Activated CD8-positive, alpha-beta memory T cell treated with anti-CD3 and anti-CD28 coated beads for 36 hours (primary cell): ENCODE data around the gene GPR108. TPM values are rescaled to one million over a fixed set of nuclear protein-coding genes. Genes with fewer than 3 reads are reported as not detected.
"Not testable (repeated sequence)": the region's sequence is repeated elsewhere in the genome, so short reads cannot be mapped to it uniquely, and the experiment has no call there.

ENCODE experiments used
- CTCF ChIA-PET: fragments of 350-600 bp; sonication (Branson Sonifier 250); formaldehyde crosslinking; loops from one replicate; lab custom pipeline; 2021; ENCODE audit warnings: antibody characterized with exemption; lab: Charles Lee
- POLR2A ChIA-PET: fragments of 350-600 bp; sonication (Branson Sonifier 250); formaldehyde crosslinking; loops from one replicate; lab custom pipeline; 2021; ENCODE audit warnings: antibody characterized with exemption; lab: Charles Lee
- total RNA-seq, 2 experiments: library from RNA; stranded (reverse); gene quantifications; one replicate each; pipeline ENCODE4 v1.2.3, GENCODE V29; 2021

The GPR108 gene
- total RNA-seq, 2 experiments from 2014 or later: 63.2 to 74.7 TPM

DNA sequence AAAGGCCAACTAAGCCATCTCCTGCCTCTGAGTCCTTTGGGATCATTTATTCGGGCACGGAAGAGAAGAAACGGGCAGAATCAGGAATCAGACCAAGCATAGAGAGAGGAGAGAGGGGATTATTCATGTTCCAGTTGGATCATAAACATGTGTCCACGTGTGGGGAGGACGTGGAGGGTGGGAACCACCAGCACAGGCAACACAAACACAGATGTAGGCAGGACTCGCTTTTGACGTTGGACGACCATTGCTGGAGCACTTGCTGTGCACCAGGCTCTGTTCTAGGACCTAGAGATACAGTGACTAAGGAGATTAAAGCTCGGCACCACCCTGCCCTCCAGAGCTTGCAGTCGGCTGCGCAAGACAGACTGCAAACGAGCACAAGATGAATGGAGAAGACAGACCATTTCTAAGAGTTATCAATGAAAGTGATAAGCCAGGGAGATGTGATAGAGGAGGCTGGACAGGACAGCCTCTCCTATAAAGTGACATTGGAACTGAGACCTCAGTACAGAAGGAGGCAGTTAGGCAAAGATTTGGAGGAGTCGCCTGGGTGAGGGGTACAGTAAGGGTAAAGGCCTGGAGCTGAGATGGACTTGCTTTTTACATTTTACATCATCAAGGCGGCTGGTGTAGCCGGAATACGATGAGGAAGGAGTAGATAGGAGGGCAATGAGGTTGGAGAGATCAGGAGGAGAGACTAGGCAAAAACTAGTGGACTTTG is 29.1 kb upstream of the GPR108 start:
- POLR2A ChIA-PET: interaction anchor here (0.6 kb wide), 1 partner anchor 854 kb away, joined by 3 read pairs; no protein-coding TSS in a partner anchor
- CTCF ChIA-PET: interaction anchor here (0.8 kb wide), 1 partner anchor 250 kb away, joined by 3 read pairs; no protein-coding TSS in a partner anchor

DNA sequence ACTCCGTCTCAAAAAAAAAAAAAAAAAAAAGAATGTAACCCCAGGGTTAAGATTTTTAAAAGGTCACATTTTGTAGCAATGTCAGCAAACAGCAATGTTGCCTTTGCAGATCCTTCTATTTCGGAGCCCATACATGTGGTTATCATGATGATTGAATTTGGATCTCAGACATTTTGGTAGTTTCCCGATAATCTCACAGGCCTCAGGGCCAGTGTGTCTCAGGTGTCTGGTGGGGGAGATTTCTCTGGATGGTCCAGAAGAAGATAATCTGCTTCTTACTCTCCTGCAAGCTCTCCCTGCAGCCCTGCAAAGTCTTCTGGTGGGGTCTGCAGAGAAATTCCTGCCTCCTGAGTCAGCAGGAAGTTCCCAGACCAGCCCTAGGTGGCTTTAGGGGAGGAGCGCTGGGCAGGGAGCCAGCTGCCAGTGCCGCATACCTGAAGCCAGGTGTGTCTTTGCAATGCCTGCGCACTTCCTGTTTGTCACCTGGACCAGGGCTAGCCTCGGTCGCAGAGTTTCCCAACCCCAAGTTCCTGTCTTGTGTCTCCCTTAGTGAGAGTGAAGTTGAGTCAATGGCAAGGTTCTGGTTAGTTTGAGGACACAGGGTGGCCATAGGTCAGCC is 28.5 kb upstream of the GPR108 start:
- ChIA-PET POLR2A (interaction anchor here (1.2 kb wide), 1 partner anchor 8 kb away, joined by 3 read pairs; no protein-coding TSS in a partner anchor), CTCF (no interaction called here)

- CTCF ChIA-PET: not testable (repeated sequence)
- POLR2A ChIA-PET: interaction anchor here (0.6 kb wide), 1 partner anchor 16 kb away, joined by 4 read pairs; no protein-coding TSS in a partner anchor
These were observed 24.9 kb upstream of the GPR108 start for GRCh38 chr19:6762253-6762797.

DNA sequence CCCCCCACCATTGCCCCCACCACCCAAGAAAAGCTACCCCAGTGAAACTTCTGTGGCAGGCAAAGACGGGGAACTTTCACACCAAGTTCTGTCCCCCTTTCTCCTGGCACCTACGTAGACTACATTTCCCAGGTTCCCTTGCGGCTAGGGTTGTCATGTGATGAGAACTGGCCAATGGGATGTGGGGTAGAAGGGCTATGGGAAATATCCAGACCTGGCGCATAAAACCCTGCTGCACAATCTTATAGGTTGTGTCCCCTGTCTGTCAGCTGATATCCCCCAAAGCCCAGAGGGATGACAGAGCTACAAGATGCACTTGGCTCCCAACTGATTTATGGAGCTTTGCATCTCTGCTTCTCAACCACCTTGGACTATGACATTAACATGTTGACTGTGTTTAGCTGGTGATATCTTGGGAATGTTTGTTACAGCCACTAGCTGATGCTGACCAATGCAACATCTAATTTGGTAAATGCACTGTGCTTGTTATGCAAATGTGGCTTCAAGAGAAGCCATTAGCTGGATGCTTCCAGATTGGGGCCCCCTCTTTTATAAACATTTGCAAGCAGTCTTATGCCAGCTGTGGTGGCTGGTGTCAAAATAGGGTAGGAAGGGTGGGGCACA is 23.8 kb upstream of the GPR108 start:
- ChIA-PET CTCF (interaction anchor here (1.4 kb wide), 1 partner anchor 53 kb away, joined by 3 read pairs; no protein-coding TSS in a partner anchor), POLR2A (no interaction called here)

DNA sequence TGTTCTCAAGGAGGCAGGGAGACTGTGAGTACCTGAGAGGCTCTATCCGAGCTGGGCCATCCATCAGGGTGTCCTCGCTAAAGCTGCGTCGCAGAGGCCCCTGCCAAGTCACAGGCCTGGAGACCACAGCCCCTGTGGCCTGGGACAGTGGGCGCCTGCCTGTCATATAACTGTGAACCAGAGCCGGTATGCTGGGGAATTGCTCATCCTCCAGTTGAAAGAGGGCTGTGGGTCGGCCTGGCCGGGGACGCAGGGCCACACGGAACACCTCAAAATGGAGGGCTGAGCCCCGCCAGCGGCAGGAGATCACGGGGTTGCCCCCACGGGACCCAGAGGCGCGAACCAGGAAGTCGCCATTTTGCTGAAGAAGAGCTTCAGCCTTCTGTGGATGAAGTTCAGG is 23.2 kb upstream of the GPR108 start:
- ChIA-PET CTCF (interaction anchor here (1.4 kb wide), 1 partner anchor 53 kb away, joined by 3 read pairs; no protein-coding TSS in a partner anchor), POLR2A (no interaction called here)

DNA sequence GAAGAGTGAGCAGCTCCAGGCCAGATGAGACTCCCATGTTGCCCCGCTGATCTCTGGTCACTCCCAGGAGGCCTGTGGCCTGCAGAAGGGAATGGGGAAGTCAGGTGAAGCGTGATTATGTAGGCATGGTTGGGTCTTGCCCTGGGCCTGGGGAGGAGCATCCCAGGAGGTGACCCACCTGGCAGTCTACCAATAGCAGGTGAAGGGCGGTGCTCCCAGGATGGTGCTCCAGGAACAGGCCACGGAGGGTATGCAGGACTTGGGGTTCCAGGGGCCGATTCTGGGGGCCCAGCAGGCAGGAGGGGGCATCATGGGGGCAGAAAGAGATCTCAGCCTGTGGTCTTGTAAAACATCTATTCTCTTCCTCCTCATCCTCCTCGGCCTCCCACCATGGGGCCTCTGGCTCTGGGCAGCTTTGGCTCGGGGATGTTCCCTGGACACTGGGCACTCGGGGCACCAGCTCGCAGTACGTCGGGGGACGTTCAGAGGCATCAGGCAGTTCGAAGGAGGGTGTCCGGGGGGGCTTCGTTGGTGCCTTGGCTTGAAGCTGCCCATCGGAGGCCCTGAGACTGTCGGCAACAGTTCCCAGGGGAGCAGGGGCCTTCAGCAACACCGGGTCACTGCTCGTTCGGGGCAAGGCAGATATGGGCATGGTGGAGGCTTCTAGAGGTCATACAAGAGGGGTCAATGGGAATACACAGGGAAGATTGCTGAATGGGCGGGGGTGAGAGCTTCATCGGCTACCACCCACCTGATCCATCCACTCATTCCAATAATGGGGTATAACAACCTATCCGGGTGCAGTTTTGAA is 17.5 kb upstream of the GPR108 start:
- ChIA-PET CTCF (no interaction called here), POLR2A (no interaction called here)

DNA sequence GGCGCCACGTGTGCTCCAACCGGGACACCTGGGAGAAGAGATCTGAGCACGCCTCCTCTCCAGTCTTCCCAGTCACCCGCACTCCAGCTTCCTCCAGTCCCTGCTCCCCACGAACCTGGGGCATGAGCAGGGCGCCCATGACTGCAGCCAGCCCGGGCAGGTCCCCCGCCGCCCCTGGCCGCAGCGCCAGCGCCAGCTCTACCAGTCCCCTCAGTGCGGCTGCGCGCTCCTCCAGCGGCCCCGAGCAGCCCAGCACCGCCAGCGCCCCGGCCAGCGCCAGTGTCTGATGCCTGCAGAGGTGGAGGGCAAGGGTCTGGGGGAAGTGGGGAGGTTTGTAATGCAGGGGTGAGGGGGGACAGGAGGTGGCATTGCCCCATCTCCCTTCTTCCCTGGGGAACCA is 16.8 kb upstream of the GPR108 start:
- POLR2A ChIA-PET: no interaction called here
- CTCF ChIA-PET: interaction anchor here (1.4 to 1.8 kb wide), 2 partner anchors 19 to 105 kb away, joined by 4 to 5 read pairs; partner anchors contain the start of gene VAV1

GRCh38 chr19:6753178-6754031 is 16.0 kb upstream of the GPR108 start:
- ChIA-PET CTCF (interaction anchor here (0.6 to 1.8 kb wide), 4 partner anchors 19 to 392 kb away, joined by 3 to 8 read pairs (median 4); partner anchors contain the start of genes CLPP and VAV1), POLR2A (interaction anchor here (0.5 kb wide), 1 partner anchor 10 kb away, joined by 4 read pairs; no protein-coding TSS in a partner anchor)

- ChIA-PET CTCF (interaction anchor here (0.5 to 1.8 kb wide), 6 partner anchors 20 to 391 kb away, joined by 3 to 8 read pairs (median 4); partner anchors contain the start of genes CLPP and VAV1), POLR2A (no interaction called here)
These were observed 15.1 kb upstream of the GPR108 start for GRCh38 chr19:6752256-6753177.

DNA sequence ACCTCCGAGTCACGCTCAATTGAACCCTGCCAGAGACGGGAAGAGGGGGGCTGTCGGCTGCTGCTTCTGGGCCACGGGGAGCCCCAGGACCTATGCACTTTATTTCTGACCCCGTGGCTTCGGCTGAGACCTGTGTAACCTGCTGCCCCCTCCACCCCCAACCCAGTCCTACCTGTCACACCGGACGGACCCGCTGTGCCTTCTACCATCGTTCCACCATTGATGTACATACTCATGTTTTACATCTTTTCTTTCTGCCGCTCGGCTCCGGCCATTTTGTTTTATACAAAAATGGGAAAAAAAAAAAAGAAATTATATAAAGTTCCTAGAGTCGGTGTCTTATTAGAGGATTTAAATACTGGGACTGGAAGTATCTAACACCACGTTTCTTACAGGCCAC is 13.8 kb upstream of the GPR108 start:
- CTCF ChIA-PET: no interaction called here
- POLR2A ChIA-PET: no interaction called here

- CTCF ChIA-PET: no interaction called here
These were observed 12.7 kb upstream of the GPR108 start for GRCh38 chr19:6750062-6750461.

DNA sequence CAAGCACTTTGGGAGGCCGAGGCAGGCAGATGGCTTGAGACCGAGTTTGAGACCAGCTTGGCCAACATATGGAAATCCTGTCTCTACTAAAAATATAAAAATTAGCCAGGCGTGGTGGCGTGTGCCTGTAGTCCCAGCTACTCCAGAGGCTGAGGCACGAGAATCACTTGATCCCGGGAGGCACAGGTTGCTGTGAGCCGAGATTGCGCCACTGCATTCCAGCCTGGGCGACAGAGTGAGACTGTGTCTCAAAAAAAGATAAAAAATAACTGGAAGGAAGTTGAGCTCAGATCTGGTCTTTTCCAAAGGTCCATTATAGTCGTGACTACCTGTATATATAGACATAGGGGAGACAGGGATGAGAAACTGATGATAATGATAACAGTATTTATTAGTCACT is 11.2 kb upstream of the GPR108 start:
- POLR2A ChIA-PET: not testable (repeated sequence)
- CTCF ChIA-PET: interaction anchor here (1.0 kb wide), 1 partner anchor 115 kb away, joined by 4 read pairs; no protein-coding TSS in a partner anchor

More at GRCh38 chr19:6750062-6750461, 12.7 kb upstream of the GPR108 start:
- POLR2A ChIA-PET: no interaction called here

- POLR2A ChIA-PET: interaction anchor here (0.6 kb wide), 1 partner anchor 16 kb away, joined by 4 read pairs; no protein-coding TSS in a partner anchor
These were observed 8.6 kb upstream of the GPR108 start for GRCh38 chr19:6745965-6746364.

DNA sequence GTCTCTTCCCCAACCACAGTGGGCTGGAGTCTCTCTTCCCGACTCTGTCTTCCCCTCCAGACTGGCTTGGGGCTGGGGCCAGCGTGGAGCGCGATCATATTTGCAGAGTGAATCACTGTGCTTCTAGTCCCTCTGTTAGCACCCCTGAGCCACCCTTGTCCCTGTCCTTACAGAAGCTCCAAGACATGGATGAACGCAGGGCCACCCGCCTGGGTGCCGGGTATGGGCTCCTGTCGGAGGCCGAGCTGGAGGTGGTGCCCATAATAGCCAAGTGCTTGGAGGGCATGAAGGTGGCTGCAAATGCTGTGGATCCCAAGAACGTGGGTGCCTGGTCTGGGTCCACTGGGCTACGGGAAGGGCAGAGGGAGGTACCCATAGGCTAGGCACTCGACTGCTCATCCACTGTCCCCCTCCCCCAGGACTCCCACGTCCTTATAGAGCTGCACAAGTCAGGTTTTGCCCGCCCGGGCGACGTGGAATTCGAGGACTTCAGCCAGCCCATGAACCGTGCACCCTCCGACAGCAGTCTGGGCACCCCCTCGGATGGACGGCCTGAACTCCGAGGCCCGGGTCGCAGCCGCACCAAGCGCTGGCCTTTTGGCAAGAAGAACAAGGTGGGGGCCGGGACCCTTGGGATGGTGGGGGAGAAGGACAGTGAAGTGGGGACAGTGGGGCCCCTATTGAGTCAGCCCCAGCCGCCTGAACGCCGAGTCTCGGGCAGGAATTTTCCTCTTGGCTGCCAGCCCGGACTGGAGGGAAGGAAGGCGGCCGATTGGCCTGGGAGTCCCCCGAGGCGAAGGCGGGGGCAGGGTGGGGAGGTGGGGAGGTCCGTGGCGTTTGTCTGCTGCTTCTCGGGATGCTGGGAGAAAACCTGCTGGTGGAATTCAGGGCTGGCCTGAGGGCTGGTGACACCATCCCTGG is 7.3 kb upstream of the GPR108 start:
- CTCF ChIA-PET: interaction anchor here (2.0 kb wide), 1 partner anchor 119 kb away, joined by 8 read pairs; no protein-coding TSS in a partner anchor
- POLR2A ChIA-PET: interaction anchor here (0.6 kb wide), 1 partner anchor 45 kb away, joined by 3 read pairs; no protein-coding TSS in a partner anchor

More at GRCh38 chr19:6745965-6746364, 8.6 kb upstream of the GPR108 start:
- CTCF ChIA-PET: interaction anchor here (0.6 kb wide), 1 partner anchor 72 kb away, joined by 3 read pairs; no protein-coding TSS in a partner anchor
